ENCODE results near the gene SNAP47. TPM values are rescaled to one million over a fixed set of nuclear protein-coding genes. Genes with fewer than 3 reads are reported as not detected.

Gene SNAP47
- total RNA-seq, 4 donors from 2014 or later: 25.2 to 41.9 (median 34.7) TPM

DNA sequence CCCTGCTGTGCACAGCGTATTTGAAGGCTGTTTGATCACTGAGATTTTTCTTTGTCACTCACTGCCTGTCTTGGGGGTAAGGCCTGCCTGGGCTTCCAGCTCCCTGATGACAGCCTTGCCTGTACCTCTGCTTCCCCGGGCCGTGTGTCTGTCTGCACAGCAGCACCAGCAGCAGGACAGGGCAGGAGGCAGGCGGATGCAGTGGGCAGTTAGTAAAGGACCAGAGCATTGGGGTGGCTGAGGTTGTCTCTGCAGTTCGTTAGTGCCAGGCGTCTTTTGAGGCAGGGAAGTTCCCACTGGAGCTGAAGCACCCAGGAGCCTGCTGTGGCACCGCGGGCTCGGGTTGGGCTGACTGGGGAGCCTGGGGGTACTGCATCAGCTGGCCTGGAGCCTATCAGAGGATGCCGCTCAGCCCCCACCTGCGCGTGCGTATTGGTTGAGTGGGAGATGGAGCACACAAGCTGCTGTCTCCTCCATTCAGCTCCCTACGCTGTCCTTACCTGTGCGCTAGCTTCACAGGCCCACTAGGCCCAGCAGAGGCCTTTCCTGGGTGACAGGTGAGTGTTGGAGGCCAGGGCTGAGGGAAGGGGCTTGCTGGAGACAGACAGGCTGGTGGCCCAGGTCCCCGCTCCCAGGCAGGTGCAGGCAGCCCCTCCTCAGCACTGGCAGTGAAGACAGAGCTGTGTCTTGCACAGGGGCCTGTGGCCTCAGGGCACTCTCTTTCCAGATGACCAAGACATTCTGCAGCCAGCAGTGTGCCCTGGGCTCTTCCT is 28.2 kb downstream of the SNAP47 start:
- intact Hi-C loops (cut with DNase I; ENCODE audit: low total_unique reads): loop anchor here (5.0 kb wide), 1 partner anchor 184 kb away; the partner anchor contains the start of gene WNT9A
- 87 to 88% methylated on average over 16 of the region's 16 CpGs for WGBS, 2 donors
- no peak for DNase-seq (ENCODE audit: low spot score in 2 of 2)
- H3K4me3 ChIP-seq (ENCODE audit: low read depth, poor library complexity, severe bottlenecking): no peak overlapping the region
- TF ChIP-seq, protein P1, sequence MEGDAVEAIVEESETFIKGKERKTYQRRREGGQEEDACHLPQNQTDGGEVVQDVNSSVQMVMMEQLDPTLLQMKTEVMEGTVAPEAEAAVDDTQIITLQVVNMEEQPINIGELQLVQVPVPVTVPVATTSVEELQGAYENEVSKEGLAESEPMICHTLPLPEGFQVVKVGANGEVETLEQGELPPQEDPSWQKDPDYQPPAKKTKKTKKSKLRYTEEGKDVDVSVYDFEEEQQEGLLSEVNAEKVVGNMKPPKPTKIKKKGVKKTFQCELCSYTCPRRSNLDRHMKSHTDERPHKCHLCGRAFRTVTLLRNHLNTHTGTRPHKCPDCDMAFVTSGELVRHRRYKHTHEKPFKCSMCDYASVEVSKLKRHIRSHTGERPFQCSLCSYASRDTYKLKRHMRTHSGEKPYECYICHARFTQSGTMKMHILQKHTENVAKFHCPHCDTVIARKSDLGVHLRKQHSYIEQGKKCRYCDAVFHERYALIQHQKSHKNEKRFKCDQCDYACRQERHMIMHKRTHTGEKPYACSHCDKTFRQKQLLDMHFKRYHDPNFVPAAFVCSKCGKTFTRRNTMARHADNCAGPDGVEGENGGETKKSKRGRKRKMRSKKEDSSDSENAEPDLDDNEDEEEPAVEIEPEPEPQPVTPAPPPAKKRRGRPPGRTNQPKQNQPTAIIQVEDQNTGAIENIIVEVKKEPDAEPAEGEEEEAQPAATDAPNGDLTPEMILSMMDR (IDR thresholded peaks at IDR 0.05): no peak
- no peak for TF ChIP-seq POLR2A (IDR thresholded peaks at IDR 0.05)

DNA sequence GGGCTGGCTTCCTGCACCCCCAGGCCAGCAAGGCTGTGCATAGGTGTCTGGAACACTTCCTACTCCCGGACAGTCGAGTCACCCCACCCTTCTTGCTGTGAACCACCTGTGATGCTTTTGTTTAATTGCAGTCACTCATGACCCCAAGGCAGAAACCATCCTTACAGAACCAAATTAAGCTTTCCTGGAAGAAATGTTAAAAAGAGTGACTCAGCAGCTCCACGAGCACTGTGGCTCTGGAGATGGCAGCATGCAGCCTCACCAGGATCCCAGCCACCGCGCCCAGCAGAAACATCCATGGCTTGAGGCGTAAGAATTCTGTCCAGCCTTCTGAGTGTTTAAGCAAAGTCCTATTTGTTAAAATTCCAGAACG is 28.8 kb downstream of the SNAP47 start:
- DNase-seq (ENCODE audit: low spot score in 2 of 2): no peak
- TF ChIP-seq, protein P1 (IDR thresholded peaks at IDR 0.05): no peak
- TF ChIP-seq POLR2A (IDR thresholded peaks at IDR 0.05): no peak
- intact Hi-C loops (cut with DNase I; ENCODE audit: low total_unique reads): loop anchor here (5.0 kb wide), 1 partner anchor 183 kb away; the partner anchor contains the start of gene WNT9A
- WGBS, 2 donors: 55 to 62% methylated on average over 7 of the region's 7 CpGs
- H3K4me3 ChIP-seq (ENCODE audit: low read depth, poor library complexity, severe bottlenecking): no peak overlapping the region

DNA sequence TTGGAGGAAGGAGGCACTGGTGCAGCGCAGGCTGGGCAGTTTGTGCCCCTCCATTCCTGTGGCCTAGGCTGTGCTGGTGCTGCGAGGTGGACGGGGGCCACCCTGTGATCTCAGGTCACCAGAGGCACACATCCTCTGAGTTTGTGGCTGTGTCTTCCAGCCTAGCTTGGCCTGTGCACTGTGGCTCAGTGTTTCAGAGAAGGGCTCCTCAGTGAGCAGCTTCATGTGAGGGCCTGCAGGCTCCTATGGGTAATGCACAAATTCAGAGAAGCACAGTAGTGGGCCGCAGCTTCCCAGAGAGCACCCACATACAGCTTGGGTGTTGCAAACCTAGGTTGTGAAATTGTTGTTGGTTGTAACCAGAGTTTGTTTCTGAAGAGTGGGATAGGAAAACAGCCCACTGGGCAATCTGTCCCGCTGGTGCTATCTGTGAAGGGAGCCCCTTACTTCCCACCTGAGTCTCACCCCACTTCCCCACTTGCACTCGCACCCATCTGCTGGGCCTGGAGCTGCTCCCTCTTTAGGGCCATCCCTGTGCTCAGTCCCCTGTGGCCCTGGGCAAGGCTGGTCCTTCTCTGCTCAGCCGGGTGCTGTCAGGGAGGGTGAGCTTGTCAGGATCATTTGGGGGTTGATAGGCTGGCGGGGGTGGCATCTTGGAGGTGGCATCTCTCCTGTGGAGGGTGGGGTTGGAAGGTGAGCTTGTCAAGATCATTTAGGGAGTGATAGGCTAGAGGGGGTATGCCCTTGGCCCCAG is 30.2 kb downstream of the SNAP47 start:
- TF ChIP-seq, protein P1 (IDR thresholded peaks at IDR 0.05): no peak
- no peak for TF ChIP-seq POLR2A (IDR thresholded peaks at IDR 0.05)
- H3K4me3 ChIP-seq (ENCODE audit: low read depth, poor library complexity, severe bottlenecking): no peak overlapping the region
- WGBS, 2 donors: 95 to 96% methylated on average over 8 of the region's 8 CpGs
- intact Hi-C loops (cut with DNase I; ENCODE audit: low total_unique reads): no loop called here
- DNase-seq (ENCODE audit: low spot score in 2 of 2): no peak

DNA sequence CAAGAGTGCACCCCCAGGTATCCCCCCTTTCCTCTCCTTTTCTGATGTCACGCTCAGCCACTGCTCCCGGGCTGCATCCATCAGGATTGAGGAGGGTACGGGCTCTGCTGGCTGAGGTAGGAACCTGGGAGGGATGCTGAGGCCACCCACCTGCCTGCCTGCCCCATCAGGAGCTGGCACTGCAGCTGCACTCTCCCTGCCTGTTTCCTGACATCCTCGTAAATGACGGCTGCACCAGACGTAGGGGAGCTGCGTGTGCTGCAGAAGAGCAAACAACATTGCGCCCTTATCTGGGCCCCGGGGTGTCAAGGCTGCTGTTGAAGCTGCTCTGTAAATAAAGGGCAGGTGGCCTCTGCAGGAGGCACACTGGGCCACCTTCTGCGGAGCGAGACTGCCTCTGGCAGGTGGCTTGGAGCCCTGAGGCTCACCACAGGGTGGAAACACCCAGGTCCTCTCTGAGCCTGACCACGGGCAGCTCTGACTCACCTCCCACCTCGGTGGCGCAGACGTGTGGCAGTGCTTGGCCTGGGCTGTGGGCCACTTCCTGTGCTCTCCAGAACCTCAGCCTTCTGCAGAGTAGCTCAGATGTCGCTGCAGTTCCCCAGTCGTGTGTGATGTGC is 30.9 kb downstream of the SNAP47 start:
- no peak overlapping the region for H3K4me3 ChIP-seq (ENCODE audit: low read depth, poor library complexity, severe bottlenecking)
- TF ChIP-seq, protein P1 (IDR thresholded peaks at IDR 0.05): no peak
- TF ChIP-seq POLR2A (IDR thresholded peaks at IDR 0.05): no peak
- whole genome bisulfite sequencing, 2 donors: 78 to 79% methylated on average over 15 of the region's 17 CpGs
- intact Hi-C loops (cut with DNase I; ENCODE audit: low total_unique reads): no loop called here
- DNase-seq (ENCODE audit: low spot score in 2 of 2): no peak

DNA sequence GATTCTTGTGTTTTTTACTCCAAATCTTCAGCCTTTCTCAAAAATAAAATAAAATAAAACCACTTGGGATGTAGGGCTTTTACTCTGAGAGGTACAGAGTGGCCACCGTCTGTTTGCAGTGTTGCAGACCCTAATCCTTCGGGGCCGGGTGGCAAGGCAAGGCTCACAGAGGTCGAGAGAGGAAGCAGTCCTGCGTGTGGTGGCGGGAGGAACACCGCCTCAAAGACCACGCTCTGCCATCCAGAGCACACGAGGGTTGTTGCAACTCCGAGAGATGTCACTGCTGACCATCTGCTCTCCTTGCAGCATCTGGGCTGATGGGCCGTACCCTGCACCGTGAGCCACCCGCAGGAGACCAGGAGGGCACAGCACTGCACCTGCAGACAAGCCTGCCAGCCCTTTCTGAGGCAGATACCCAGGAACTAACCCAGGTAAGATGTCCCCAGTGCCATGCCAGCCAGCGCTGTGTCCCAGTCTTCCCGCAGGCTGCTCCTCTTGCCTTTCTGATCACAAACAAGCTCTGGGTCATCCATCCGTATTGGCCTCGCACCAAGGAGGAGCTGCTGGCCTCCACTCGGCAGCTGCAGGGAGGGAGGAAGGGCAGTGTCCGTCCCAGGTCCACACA is 31.5 kb downstream of the SNAP47 start:
- TF ChIP-seq, protein P1 (IDR thresholded peaks at IDR 0.05): no peak
- TF ChIP-seq POLR2A (IDR thresholded peaks at IDR 0.05): no peak
- 86 to 90% methylated on average over 12 to 19 of the region's 19 CpGs for WGBS, 2 donors
- H3K4me3 ChIP-seq (ENCODE audit: low read depth, poor library complexity, severe bottlenecking): no peak overlapping the region
- intact Hi-C loops (cut with DNase I; ENCODE audit: low total_unique reads): no loop called here
- DNase-seq (ENCODE audit: low spot score in 2 of 2): no peak

All from lower leg skin (tissue), 4 donors.